K562 (cell line): Measurements from ENCODE around the gene FAM184B.

Experiments
- CBX1 ChIP-seq: sonication (generic); IDR thresholded peaks from 2 replicates; pipeline ENCODE4 v1.6.1; 2016; ENCODE audit warnings: antibody characterized with exemption, low read depth, mild to moderate bottlenecking
- EZH2 ChIP-seq: IDR thresholded peaks from 2 replicates; pipeline ENCODE4 v1.6.1; 2012; ENCODE audit warnings: low read depth, mild to moderate bottlenecking, inconsistent platforms, low read length, borderline replicate concordance
- IRF2 ChIP-seq: sonication (generic); formaldehyde crosslinking; IDR thresholded peaks from 2 replicates; pipeline ENCODE4 v1.8.1; 2022; ENCODE audit warnings: mild to moderate bottlenecking, missing genetic modification reagents
- POLR2A ChIP-seq: fragments of 450-650 bp; conservative IDR thresholded peaks from 2 replicates; pipeline ENCODE4 v1.6.1; 2016
- POLR2AphosphoS5 ChIP-seq: IDR thresholded peaks from 2 replicates; pipeline ENCODE4 v1.6.1; 2011; ENCODE audit warnings: mild to moderate bottlenecking, low read depth, low read length, moderate library complexity; ENCODE audit not compliant: control insufficient read depth, insufficient read depth
- RAD21 ChIP-seq, 2 experiments: fragments of 250-450 bp in 1 of 2; fragments of 450-650 bp in 1 of 2; sonication (Bioruptor Pico) in 1 of 2; formaldehyde crosslinking in 1 of 2; IDR thresholded peaks in 1 of 2; conservative IDR thresholded peaks in 1 of 2; 2 replicates each; pipeline versions ENCODE4 v1.4.0 to v1.8.0; 2020 to 2022; ENCODE audit warnings: mild to moderate bottlenecking in 2 of 2, moderate library complexity in 1 of 2
- RCOR1 ChIP-seq, 2 experiments: IDR thresholded peaks; 2 replicates each; pipeline ENCODE4 v1.6.1; 2012; ENCODE audit warnings: low read depth in 2 of 2, low read length in 2 of 2, borderline replicate concordance in 1 of 2, improper control_type of control experiment in 1 of 2
- ZC3H8 ChIP-seq: fragments of 450-650 bp; IDR thresholded peaks from 2 replicates; pipeline ENCODE4 v1.6.1; 2017
- ZFP30 ChIP-seq: fragments of 250-450 bp; sonication (Bioruptor Pico); IDR thresholded peaks from 2 replicates; pipeline ENCODE4 v1.8.0; 2022; ENCODE audit warnings: moderate library complexity, mild to moderate bottlenecking, inconsistent platforms, borderline replicate concordance
- ZNF274 ChIP-seq: IDR thresholded peaks from 2 replicates; pipeline ENCODE4 v1.6.1; 2011; ENCODE audit warnings: low read depth, mild to moderate bottlenecking, low read length, moderate library complexity, borderline replicate concordance
- ZZZ3 ChIP-seq: fragments of 450-650 bp; IDR thresholded peaks from 2 replicates; pipeline ENCODE4 v1.6.1; 2016; ENCODE audit warnings: antibody characterized with exemption, mild to moderate bottlenecking, moderate library complexity
- TF ChIP-seq, protein P1 (sequence below): fragments of 450-650 bp; IDR thresholded peaks from 2 replicates; pipeline ENCODE4 v1.6.1; 2016; ENCODE audit warnings: missing biosample characterization, missing genetic modification characterization
- TF ChIP-seq, protein P2 (sequence below), 3 experiments: IDR thresholded peaks in 2 of 3; conservative IDR thresholded peaks in 1 of 3; 2 replicates each; pipeline ENCODE4 v1.5.1; 2011 to 2012; ENCODE audit warnings: low read length in 3 of 3, mild to moderate bottlenecking in 3 of 3, control low read depth in 2 of 3, improper control_type of control experiment in 1 of 3, inconsistent platforms in 1 of 3, low read depth in 1 of 3, mixed read lengths in 1 of 3, moderate library complexity in 1 of 3; ENCODE audit not compliant: insufficient read depth in 2 of 3
- TF ChIP-seq, protein P3 (sequence below): fragments of 250-450 bp; sonication (Bioruptor Pico); IDR thresholded peaks from 2 replicates; pipeline ENCODE4 v1.5.0; 2021; ENCODE audit warnings: mild to moderate bottlenecking, borderline replicate concordance

DNA sequence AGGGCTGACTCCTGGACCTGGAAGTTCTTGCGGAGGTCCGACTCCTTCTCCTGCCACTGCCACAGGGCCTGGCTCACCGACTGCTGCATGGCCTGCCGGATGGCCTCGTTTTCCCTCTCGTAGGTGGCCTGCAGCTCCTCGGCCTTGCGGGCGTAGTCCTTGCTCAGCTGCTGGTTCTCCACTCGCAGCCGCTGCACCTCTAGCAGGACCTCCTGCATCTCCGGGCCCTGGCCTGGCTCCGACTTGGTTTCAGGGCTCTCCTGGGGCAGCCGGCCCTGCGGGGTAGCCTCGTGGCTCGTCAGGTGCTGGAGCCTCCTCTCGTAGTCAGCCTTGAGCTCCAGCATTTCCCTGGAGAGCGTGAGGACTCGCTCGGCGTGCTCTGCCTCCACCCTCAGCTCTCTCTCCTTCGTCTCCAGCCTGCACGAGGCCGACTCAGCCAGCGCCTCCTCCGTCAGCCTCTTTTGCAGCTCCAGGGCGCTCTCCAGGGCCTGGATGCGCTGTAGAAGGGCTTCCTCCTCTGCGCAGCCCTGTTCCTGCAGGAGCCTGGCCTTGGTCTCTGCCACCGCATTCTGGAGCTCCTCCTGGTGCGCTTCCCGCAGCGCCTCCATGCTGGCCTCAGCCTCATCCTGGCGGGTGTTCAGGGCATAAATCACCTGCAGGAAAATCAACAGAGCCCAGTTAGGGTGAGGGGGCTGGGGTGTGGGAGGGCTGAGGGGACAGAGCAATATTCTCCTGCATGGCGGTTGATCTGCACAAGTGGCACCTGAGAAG lies 72.2 kb downstream of the FAM184B start:
- no peak for TF ChIP-seq CBX1
- TF ChIP-seq, protein P1, sequence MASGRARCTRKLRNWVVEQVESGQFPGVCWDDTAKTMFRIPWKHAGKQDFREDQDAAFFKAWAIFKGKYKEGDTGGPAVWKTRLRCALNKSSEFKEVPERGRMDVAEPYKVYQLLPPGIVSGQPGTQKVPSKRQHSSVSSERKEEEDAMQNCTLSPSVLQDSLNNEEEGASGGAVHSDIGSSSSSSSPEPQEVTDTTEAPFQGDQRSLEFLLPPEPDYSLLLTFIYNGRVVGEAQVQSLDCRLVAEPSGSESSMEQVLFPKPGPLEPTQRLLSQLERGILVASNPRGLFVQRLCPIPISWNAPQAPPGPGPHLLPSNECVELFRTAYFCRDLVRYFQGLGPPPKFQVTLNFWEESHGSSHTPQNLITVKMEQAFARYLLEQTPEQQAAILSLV: no peak
- TF ChIP-seq ZZZ3: no peak
- TF ChIP-seq RCOR1 (IDR thresholded peaks at IDR 0.05; ENCODE audit: borderline replicate concordance in 1 of 2, low read depth in 2 of 2, low read length in 2 of 2): no peak
- no peak for TF ChIP-seq POLR2A
- no peak for TF ChIP-seq ZC3H8
- TF ChIP-seq EZH2: no peak
- no peak for TF ChIP-seq RAD21 (CRISPR knock-in tag; conservative IDR thresholded peaks at IDR 0.05 in 1 of 2, IDR thresholded peaks at IDR 0.05 in 1 of 2)
- no peak for TF ChIP-seq IRF2 (CRISPR knock-in tag)
- TF ChIP-seq ZFP30 (CRISPR knock-in tag): no peak
- TF ChIP-seq, protein P2, sequence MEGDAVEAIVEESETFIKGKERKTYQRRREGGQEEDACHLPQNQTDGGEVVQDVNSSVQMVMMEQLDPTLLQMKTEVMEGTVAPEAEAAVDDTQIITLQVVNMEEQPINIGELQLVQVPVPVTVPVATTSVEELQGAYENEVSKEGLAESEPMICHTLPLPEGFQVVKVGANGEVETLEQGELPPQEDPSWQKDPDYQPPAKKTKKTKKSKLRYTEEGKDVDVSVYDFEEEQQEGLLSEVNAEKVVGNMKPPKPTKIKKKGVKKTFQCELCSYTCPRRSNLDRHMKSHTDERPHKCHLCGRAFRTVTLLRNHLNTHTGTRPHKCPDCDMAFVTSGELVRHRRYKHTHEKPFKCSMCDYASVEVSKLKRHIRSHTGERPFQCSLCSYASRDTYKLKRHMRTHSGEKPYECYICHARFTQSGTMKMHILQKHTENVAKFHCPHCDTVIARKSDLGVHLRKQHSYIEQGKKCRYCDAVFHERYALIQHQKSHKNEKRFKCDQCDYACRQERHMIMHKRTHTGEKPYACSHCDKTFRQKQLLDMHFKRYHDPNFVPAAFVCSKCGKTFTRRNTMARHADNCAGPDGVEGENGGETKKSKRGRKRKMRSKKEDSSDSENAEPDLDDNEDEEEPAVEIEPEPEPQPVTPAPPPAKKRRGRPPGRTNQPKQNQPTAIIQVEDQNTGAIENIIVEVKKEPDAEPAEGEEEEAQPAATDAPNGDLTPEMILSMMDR (IDR thresholded peaks at IDR 0.05 in 2 of 3, conservative IDR thresholded peaks at IDR 0.05 in 1 of 3; ENCODE audit: insufficient read depth in 2 of 3, low read depth in 1 of 3, low read length in 3 of 3): no peak
- TF ChIP-seq, protein P3, sequence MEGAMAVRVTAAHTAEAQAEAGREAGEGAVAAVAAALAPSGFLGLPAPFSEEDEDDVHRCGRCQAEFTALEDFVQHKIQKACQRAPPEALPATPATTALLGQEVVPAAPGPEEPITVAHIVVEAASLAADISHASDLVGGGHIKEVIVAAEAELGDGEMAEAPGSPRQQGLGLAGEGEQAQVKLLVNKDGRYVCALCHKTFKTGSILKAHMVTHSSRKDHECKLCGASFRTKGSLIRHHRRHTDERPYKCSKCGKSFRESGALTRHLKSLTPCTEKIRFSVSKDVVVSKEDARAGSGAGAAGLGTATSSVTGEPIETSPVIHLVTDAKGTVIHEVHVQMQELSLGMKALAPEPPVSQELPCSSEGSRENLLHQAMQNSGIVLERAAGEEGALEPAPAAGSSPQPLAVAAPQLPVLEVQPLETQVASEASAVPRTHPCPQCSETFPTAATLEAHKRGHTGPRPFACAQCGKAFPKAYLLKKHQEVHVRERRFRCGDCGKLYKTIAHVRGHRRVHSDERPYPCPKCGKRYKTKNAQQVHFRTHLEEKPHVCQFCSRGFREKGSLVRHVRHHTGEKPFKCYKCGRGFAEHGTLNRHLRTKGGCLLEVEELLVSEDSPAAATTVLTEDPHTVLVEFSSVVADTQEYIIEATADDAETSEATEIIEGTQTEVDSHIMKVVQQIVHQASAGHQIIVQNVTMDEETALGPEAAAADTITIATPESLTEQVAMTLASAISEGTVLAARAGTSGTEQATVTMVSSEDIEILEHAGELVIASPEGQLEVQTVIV (CRISPR knock-in tag): no peak
- TF ChIP-seq ZNF274: no peak
- no peak for TF ChIP-seq POLR2AphosphoS5
